Prostate gland (tissue), 2 donors: Measurements from ENCODE around the gene GRB10. TPM values are rescaled to one million over a fixed set of nuclear protein-coding genes. Genes with fewer than 3 reads are reported as not detected.

Experiments used
- DNase-seq: peaks from one replicate; pipeline ENCODE4 v3.0.0-alpha.2; 2019; ENCODE audit warnings: low spot score
- H3K27ac ChIP-seq, 2 donors: fragments of 200-600 bp; sonication (generic); 2 replicates each; pipeline ENCODE4 v1.5.1; 2017 to 2019
- H3K27me3 ChIP-seq: fragments of 200-600 bp; sonication (generic); replicated peaks from 2 replicates; pipeline ENCODE4 v1.5.1; 2019; ENCODE audit not compliant: insufficient read depth
- H3K36me3 ChIP-seq, 2 donors: fragments of 200-600 bp; sonication (generic); 1 replicate in 1 of 2; 2 replicates in 1 of 2; pipeline versions ENCODE4 v1.5.1 to v1.8.1; 2017 to 2019
- H3K4me1 ChIP-seq: fragments of 200-600 bp; sonication (generic); replicated peaks from 2 replicates; pipeline ENCODE4 v1.5.1; 2019
- H3K4me3 ChIP-seq, 2 donors: fragments of 200-600 bp; sonication (generic); 2 replicates each; pipeline ENCODE4 v1.5.1; 2017 to 2019
- H3K9me3 ChIP-seq: fragments of 200-600 bp; sonication (generic); 2 replicates; pipeline ENCODE4 v1.5.1; 2017
- CTCF ChIP-seq, 4 experiments: fragments of 200-600 bp in 2 of 4; fragments of 450-650 bp in 2 of 4; sonication (generic) in 2 of 4; IDR thresholded peaks; 1 replicate in 3 of 4; 2 replicates in 1 of 4; pipeline ENCODE4 v1.5.1; 2016 to 2019; ENCODE audit warnings: antibody characterized with exemption in 4 of 4, mild to moderate bottlenecking in 2 of 4, moderate library complexity in 2 of 4
- POLR2A ChIP-seq: fragments of 450-650 bp; IDR thresholded peaks from one replicate; pipeline ENCODE4 v1.6.1; 2016; ENCODE audit warnings: antibody characterized with exemption, mild to moderate bottlenecking
- POLR2AphosphoS5 ChIP-seq: sonication (generic); formaldehyde crosslinking; IDR thresholded peaks from one replicate; pipeline ENCODE4 v1.6.1; 2017; ENCODE audit warnings: antibody characterized with exemption
- WGBS: methylation state at CpG from one replicate; pipeline ENCODE4 v1.1.5; 2018; 5-methylcytosine and 5-hydroxymethylcytosine counted together
- intact Hi-C: fragments of 100-400 bp; cut with DNase I; formaldehyde crosslinking; loops from one replicate; pipeline ENCODE4 v1.14.2; 2022
- total RNA-seq, 2 donors: library from RNA; depleted of rRNA; stranded (reverse); fragments of >200 nt; gene quantifications; one replicate each; pipeline ENCODE4 v1.1.0, GENCODE V29; 2016

GRB10 gene
- total RNA-seq, 2 donors from 2014 or later, result 54.3 to 63.1 TPM

DNA sequence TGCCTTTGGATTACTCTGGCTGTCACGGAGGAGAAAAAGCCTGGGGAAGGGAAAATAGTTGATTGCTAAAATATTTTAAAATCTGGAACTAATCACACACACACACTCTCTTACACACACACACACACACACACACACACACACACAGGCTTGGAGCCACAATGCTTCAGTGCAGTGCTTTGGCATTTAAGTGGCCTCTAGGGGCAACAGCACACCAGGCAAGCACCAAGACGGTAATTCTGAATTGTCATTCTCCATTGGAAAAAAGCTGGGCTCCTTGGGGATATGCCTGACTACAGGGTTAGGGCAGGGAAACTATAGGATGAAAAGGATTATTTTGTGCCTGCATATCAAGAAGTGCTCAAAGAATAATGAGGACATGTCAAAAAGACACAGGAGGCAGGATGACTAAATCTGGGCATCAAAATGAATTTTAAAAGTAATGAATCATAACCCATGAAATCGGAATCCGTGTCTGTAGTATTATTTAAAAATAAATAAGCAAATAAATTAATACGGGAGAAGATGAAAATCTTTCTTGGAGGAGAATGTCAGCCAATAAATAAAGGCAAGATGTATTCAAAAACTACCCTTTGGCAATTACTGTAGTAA, 187.1 kb downstream of the GRB10 start:
- WGBS, result 59% methylated on average over 5 of the region's 5 CpGs
- no peaks in the 10 kb centered on the region for H3K4me1 ChIP-seq
- no peaks in the 10 kb centered on the region for H3K9me3 ChIP-seq
- H3K4me3 ChIP-seq, result no peak overlapping the region
- no peaks in the 10 kb centered on the region for H3K27me3 ChIP-seq
- H3K36me3 ChIP-seq, result no peaks in the 10 kb centered on the region
- TF ChIP-seq POLR2AphosphoS5 (no peak), CTCF (IDR thresholded peaks at IDR 0.05) (peak in 2 of 4 experiments; percentile 13 to 29)
- DNase-seq, result no peak
- intact Hi-C loops, result loop anchor here (10.0 kb wide), 1 partner anchor 469 kb away; no protein-coding TSS in a partner anchor
- no peak overlapping the region for H3K27ac ChIP-seq

GRCh38 chr7:50594734-50595485, 187.8 kb downstream of the GRB10 start:
- H3K9me3 ChIP-seq, result no peaks in the 10 kb centered on the region
- no peak for TF ChIP-seq POLR2AphosphoS5
- H3K4me3 ChIP-seq, result no peak overlapping the region
- DNase-seq, result no peak
- WGBS, result 85% methylated on average over 7 of the region's 7 CpGs
- H3K4me1 ChIP-seq, result no peaks in the 10 kb centered on the region
- H3K27ac ChIP-seq, result no peak overlapping the region
- intact Hi-C loops, result loop anchor here (10.0 kb wide), 1 partner anchor 470 kb away; no protein-coding TSS in a partner anchor
- no peaks in the 10 kb centered on the region for H3K27me3 ChIP-seq
- H3K36me3 ChIP-seq, result no peaks in the 10 kb centered on the region

GRCh38 chr7:50594136-50594535, 188.6 kb downstream of the GRB10 start:
- no peak for TF ChIP-seq POLR2AphosphoS5
- no peak for TF ChIP-seq POLR2A
- TF ChIP-seq CTCF (IDR thresholded peaks at IDR 0.05), result no peak
- intact Hi-C loops, result loop anchor here (10.0 kb wide), 1 partner anchor 471 kb away; no protein-coding TSS in a partner anchor
- no peak for DNase-seq
- H3K4me1 ChIP-seq, result no peaks in the 10 kb centered on the region
- no peak overlapping the region for H3K27ac ChIP-seq
- no peak overlapping the region for H3K4me3 ChIP-seq
- H3K36me3 ChIP-seq, result no peaks in the 10 kb centered on the region
- H3K9me3 ChIP-seq, result no peaks in the 10 kb centered on the region
- no peaks in the 10 kb centered on the region for H3K27me3 ChIP-seq
- WGBS, result 79% methylated on average over 4 of the region's 4 CpGs

- no peak for DNase-seq
- no peak overlapping the region for H3K4me3 ChIP-seq
- WGBS, result 95% methylated on average over 13 of the region's 13 CpGs
- no peak for TF ChIP-seq POLR2AphosphoS5
- TF ChIP-seq CTCF (IDR thresholded peaks at IDR 0.05), result no peak
- TF ChIP-seq POLR2A, result no peak
- no peaks in the 10 kb centered on the region for H3K27me3 ChIP-seq
- H3K27ac ChIP-seq, result no peak overlapping the region
- H3K9me3 ChIP-seq, result no peaks in the 10 kb centered on the region
- H3K4me1 ChIP-seq, result no peaks in the 10 kb centered on the region
- intact Hi-C loops, result loop anchor here (10.0 kb wide), 1 partner anchor 472 kb away; no protein-coding TSS in a partner anchor
- H3K36me3 ChIP-seq, result no peaks in the 10 kb centered on the region
Observed at GRCh38 chr7:50592940-50593339, 189.8 kb downstream of the GRB10 start.

- no peaks in the 10 kb centered on the region for H3K27me3 ChIP-seq
- no peak overlapping the region for H3K4me3 ChIP-seq
- TF ChIP-seq CTCF (IDR thresholded peaks at IDR 0.05), result no peak
- no peak for TF ChIP-seq POLR2A
- 85% methylated on average over 21 of the region's 21 CpGs for WGBS
- H3K4me1 ChIP-seq, result no peaks in the 10 kb centered on the region
- intact Hi-C loops, result loop anchor here (10.0 kb wide), 1 partner anchor 473 kb away; no protein-coding TSS in a partner anchor
- no peaks in the 10 kb centered on the region for H3K9me3 ChIP-seq
- DNase-seq, result no peak
- H3K36me3 ChIP-seq, result no peaks in the 10 kb centered on the region
- H3K27ac ChIP-seq, result no peak overlapping the region
Observed at GRCh38 chr7:50591480-50592438, 190.9 kb downstream of the GRB10 start.
